OCI-M1 (cell line): ENCODE results near the gene EXOC4.

ENCODE experiments used
- DNase-seq: peaks from one replicate; lab custom pipeline; 2025; lab: John Stamatoyannopoulos, UW

Gene EXOC4

GRCh38 chr7:133830081-133830480 lies 577.2 kb downstream of the EXOC4 start:
- peak; percentile 60 for DNase-seq

- no peak for DNase-seq
Measured at GRCh38 chr7:133836666-133837065, 583.8 kb downstream of the EXOC4 start.

GRCh38 chr7:133837224-133837623 lies 584.3 kb downstream of the EXOC4 start:
- DNase-seq, result peak; percentile 0

- DNase-seq, result no peak
Measured at GRCh38 chr7:133839121-133839520, 586.2 kb downstream of the EXOC4 start.

GRCh38 chr7:133843341-133843740 lies 590.5 kb downstream of the EXOC4 start:
- no peak for DNase-seq

DNA sequence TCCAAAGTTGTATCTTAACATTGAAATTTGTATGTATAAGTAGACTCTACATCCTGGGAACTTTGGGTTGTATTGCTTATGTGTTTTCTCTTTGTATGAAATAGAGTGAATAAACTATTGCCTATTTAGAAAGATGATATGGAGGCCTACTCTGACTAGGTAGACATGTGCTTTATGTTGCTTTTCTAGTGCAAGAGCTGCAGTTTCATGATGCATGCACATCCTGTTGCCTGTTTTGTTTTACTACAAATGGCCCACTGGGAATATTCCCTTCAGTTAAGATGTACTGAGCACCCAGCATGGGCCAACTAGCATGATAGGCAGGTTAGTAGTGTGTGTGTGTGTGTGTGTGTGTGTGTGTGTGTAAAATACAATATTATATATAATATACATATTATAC lies 592.1 kb downstream of the EXOC4 start:
- no peak for DNase-seq

DNA sequence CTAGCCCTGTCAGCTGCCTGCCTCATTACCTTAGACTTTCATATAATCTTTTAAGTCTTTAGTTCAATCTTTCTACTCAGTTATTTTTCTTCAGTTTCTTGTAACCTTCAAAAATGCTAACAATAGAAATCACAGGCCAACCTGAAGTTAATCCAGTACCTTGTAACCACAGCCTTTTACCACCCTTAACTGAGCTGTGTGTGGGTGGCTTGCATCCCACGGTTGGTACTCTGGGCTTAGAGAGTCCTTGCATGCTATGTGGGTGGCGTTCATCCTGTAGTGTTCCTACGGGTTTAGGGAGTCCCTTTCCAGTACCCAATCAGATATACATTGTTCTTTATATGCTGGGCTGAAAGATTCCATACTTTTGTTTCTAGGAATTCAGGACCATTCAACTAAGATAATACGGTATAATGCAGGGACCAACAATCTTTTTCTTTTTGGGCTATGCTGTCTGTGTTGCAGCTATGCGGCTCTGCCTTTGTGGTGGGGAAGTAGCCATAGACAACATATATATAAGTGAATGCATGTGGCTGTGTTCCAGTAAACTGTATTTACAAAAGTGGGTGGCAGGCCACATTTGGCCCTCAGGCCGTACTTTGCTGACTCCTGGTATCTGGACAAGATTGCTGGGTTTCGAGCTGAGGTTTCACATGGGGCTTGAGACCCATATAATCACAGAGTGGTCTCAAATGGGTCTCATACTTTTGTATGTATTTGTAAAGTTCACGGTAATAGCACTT lies 593.5 kb downstream of the EXOC4 start:
- DNase-seq, result no peak

- DNase-seq, result no peak
Measured at GRCh38 chr7:133850497-133851280, 597.8 kb downstream of the EXOC4 start.

DNA sequence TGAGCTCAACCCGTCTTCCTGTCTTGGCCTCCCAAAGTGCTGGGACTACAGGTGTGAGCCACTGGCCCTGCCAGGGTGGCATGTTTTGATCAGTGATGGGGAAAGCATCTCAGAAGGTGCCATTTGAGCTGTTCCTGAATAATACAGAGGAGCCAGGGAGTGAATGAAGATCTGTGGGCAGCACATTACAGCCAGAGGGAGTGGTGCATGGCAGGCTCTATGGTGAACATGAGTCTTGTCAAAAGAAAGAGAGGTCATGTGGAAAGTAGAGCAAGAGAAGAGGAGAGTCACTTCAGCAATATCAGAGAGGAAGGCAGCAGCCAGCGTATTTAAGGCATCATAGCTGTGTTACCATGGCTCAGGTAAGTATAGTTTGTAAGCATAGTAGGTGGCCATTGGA lies 598.5 kb downstream of the EXOC4 start:
- no peak for DNase-seq

GRCh38 chr7:133853706-133854276 lies 600.9 kb downstream of the EXOC4 start:
- peak; percentile 56 for DNase-seq

DNA sequence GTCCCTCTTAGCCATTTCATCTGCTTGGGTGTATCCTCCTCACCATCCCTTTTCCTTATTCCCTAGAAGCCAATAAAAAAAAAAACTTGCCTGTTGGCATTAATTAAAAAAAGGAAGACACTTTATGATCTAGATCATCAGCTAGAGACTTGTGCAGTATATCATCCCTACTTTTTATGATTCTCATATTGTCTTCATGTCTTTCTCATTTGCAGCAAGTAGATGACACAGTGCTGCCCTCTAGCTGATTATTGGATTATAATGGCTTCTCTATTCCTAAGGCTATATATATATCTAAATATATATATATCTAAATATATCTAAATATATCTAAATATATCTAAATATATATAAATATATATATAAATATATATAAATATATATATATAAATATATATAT lies 601.9 kb downstream of the EXOC4 start:
- DNase-seq, result peak; percentile 54

- no peak for DNase-seq
Measured at GRCh38 chr7:133857376-133858119, 604.7 kb downstream of the EXOC4 start.

DNA sequence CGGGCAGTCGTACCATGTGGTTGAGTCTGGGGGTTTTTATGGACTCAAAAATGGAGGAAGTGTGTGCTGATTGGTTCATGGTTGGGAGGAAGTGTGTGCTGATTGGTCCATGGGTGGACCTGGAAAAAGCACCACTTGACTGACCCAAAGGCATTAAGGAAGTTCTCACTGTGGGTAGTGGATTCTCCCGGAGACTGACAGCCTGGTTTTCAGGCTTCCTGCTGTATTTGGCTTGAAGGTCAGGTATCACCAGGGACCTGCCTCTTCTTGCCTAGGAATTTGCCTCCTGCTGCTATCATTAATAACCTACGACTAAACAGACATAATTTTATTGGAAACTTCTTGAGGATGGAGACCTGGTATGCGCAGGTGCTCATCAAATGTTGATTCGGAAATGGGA lies 605.4 kb downstream of the EXOC4 start:
- no peak for DNase-seq

- DNase-seq, result no peak
Measured at GRCh38 chr7:133859231-133859630, 606.4 kb downstream of the EXOC4 start.

DNA sequence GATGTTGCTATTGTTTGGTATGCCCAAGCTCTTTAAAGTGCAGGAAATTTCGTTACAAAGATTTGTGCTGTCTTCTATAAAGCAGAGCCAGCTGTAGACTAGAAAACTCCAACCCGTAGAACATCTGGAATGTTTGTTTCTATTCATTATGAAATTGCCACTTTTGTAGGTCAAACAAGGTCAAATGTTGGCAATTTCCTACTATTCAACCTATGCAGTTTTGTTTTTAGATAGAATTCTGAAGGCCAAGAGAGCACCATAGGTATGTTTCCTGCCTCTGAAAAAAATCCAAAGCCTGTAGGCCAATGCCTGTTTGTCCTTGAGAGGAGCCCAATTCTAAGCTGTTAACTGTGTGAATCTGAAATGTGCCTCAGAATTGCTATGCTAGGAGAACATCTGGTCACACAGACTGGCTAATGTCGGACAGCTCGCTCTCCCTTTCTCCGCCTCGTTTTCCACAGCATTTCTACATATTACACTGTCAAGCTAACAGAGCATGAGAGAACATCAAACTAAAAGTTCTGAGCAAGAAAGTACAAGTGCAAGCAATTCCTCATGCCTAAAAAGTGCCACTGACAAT lies 607.1 kb downstream of the EXOC4 start:
- DNase-seq, result no peak

DNA sequence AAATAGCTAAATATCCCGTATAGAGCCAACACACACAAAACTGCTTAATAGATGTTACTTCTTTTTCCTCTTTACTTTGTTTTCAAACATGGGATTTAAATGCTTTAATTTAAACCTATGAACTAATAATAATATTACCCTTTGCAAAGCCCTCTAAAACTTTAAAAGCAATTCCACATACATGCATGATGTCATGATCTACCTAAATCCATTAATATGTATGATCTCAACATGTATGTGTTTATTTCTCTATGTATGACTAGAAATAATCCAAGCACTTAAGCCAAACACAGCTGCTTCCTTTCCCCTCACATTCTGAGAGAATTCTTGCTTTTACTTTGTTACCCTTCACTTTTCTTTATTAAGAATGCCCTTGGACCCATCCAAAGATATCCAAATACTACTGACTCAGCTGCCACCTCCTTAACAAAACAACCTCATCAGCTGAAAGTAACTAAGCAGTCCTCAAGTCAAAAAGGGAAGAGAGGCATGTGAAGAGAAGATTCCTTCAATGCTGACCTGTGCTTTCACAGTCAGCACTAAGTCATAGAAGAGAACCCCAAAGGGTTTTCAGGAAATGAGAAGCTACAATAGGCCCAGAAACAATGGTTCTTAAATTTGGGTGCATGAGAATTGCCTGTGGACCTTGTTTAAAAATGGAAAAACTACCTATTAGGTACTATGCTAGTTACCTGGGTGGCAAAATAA lies 607.9 kb downstream of the EXOC4 start:
- DNase-seq, result no peak

GRCh38 chr7:133861876-133862275 lies 609.0 kb downstream of the EXOC4 start:
- no peak for DNase-seq

DNA sequence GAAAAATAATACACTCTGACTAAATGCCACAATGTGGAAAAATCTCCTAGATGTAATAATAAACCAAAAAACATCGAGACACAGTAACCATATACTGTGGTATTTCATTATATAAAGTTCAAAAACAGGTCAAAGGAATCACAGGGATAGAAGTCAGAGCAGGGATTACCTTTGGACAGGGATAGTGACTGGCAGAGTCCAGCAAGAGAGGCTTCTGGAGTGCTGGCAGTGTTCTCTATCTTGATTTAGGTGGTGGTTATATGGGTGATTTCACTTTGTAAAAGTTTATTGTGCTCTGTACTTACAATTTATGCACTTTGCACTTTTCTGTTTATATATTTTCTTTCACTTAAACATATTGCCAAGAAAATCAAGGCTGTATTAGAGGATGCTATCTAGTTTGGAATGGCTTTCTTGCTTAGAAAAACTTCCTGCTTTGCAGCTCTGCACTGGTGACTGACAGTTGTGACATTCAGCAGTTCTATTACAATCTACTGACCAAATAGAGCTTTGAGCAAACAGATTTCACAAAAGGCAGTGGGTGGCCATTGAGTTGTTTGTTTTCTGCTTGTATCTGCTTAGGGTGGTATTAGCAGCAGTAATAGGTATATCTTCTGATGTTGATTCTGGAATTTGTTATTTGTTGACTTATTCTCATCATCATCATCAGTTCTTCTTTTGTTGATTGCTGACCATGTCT lies 610.6 kb downstream of the EXOC4 start:
- DNase-seq, result no peak

DNA sequence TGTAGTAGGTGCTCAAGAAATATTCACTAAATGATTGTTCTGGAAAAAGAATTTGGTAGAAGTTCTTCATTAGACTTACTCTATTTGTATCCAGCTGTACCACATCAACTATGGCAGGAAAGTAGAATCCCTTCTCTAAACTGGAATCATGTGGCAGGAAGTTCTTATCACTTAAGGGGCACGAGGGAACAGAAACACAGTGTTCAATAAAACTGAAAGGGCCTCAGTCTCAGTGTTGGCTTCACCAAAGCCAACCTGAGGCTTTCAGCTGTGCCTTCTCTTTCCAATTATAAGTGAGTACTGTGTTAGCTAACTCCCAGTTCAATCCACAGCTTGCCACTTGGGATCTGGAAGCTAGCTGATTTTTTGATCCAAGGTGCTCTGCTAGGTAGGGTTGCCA lies 616.7 kb downstream of the EXOC4 start:
- no peak for DNase-seq

GRCh38 chr7:133871757-133872156 lies 618.9 kb downstream of the EXOC4 start:
- DNase-seq, result no peak

GRCh38 chr7:133873187-133873586 lies 620.3 kb downstream of the EXOC4 start:
- no peak for DNase-seq
